B cell (primary cell): ENCODE measurements around the gene VSTM2B. TPM values are rescaled to one million over a fixed set of nuclear protein-coding genes. Genes with fewer than 3 reads are reported as not detected.

ENCODE experiments used
- ATAC-seq: fragments of 200-7000 bp; cut with Tn5 transposase; one replicate; pipeline ENCODE4 v1.10.0; 2021; ENCODE audit warnings: low read depth, mild to moderate bottlenecking, moderate number of reproducible peaks, moderate library complexity
- CTCF ChIA-PET: fragments of 350-600 bp; sonication (Branson Sonifier 250); formaldehyde crosslinking; loops from one replicate; lab custom pipeline; 2021; ENCODE audit warnings: antibody characterized with exemption, inconsistent platforms; lab: Charles Lee
- POLR2A ChIA-PET: fragments of 350-600 bp; sonication (Branson Sonifier 250); formaldehyde crosslinking; loops from one replicate; lab custom pipeline; 2021; ENCODE audit warnings: antibody characterized with exemption; lab: Charles Lee
- DNase-seq: peaks from one replicate; pipeline ENCODE4 v3.0.0; 2013
- H2AFZ ChIP-seq: 2 replicates; pipeline ENCODE4 v1.6.1; 2012; ENCODE audit warnings: mild to moderate bottlenecking, low read depth, low read length; ENCODE audit not compliant: insufficient read depth, poor library complexity, severe bottlenecking
- H3K27ac ChIP-seq, 2 donors: 1 replicate in 1 of 2; 2 replicates in 1 of 2; pipeline ENCODE4 v1.5.1; 2012 to 2013; ENCODE audit warnings: low read length in 2 of 2, mild to moderate bottlenecking in 2 of 2, moderate library complexity in 1 of 2
- H3K27me3 ChIP-seq, 4 experiments: fragments of 200-600 bp in 1 of 4; sonication (generic) in 1 of 4; replicated peaks in 1 of 4; 1 replicate in 2 of 4; 2 replicates in 2 of 4; pipeline versions ENCODE4 v1.6.1 to v1.7.0; 2013 to 2016; ENCODE audit warnings: low read length in 3 of 4, mild to moderate bottlenecking in 2 of 4, mixed read lengths in 1 of 4, moderate library complexity in 1 of 4; ENCODE audit not compliant: insufficient read depth in 4 of 4, control insufficient read depth in 3 of 4; ENCODE audit errors: control extremely low read depth in 1 of 4
- H3K36me3 ChIP-seq, 2 experiments: replicated peaks in 1 of 2; 1 replicate in 1 of 2; 2 replicates in 1 of 2; pipeline versions ENCODE4 v1.6.1 to v1.7.1; 2013; ENCODE audit warnings: low read length in 1 of 2; ENCODE audit not compliant: insufficient read depth in 2 of 2, control insufficient read depth in 1 of 2; ENCODE audit errors: control extremely low read depth in 1 of 2, extremely low read depth in 1 of 2
- H3K4me1 ChIP-seq, 2 donors: fragments of 200-600 bp in 1 of 2; sonication (generic) in 1 of 2; 1 replicate in 1 of 2; 2 replicates in 1 of 2; pipeline versions ENCODE4 v1.5.1 to v1.6.1; 2013 to 2017; ENCODE audit warnings: low read length in 2 of 2; ENCODE audit not compliant: control insufficient read depth in 2 of 2, insufficient read depth in 2 of 2
- H3K4me2 ChIP-seq: replicated peaks from 2 replicates; pipeline ENCODE3; 2012; ENCODE audit warnings: mild to moderate bottlenecking, low read depth, low read length; ENCODE audit not compliant: poor library complexity, severe bottlenecking
- H3K4me3 ChIP-seq, 5 experiments: fragments of 200-600 bp in 1 of 5; sonication (generic) in 1 of 5; 1 replicate in 3 of 5; 2 replicates in 2 of 5; pipeline versions ENCODE4 v1.5.1 to v1.7.0; 2011 to 2016; ENCODE audit warnings: low read length in 4 of 5, mild to moderate bottlenecking in 4 of 5, low read depth in 2 of 5, control low read depth in 1 of 5, moderate library complexity in 1 of 5; ENCODE audit not compliant: insufficient read depth in 1 of 5; ENCODE audit errors: control extremely low read depth in 1 of 5, extremely low read depth in 1 of 5
- H3K79me2 ChIP-seq: fragments of 200-600 bp; sonication (generic); one replicate; pipeline ENCODE4 v1.6.0; 2016; ENCODE audit warnings: low read length; ENCODE audit not compliant: control insufficient read depth, insufficient read depth
- H3K9ac ChIP-seq: fragments of 200-600 bp; sonication (generic); 2 replicates; pipeline ENCODE4 v1.6.1; 2017; ENCODE audit warnings: mild to moderate bottlenecking, low read length, moderate library complexity
- H3K9me3 ChIP-seq, 3 donors: one replicate each; pipeline versions ENCODE4 v1.6.1 to v1.7.1; 2013; ENCODE audit warnings: low read length in 2 of 3; ENCODE audit not compliant: control insufficient read depth in 2 of 3, insufficient read depth in 1 of 3; ENCODE audit errors: control extremely low read depth in 1 of 3
- H4K20me1 ChIP-seq: 2 replicates; pipeline ENCODE4 v1.6.0; 2012; ENCODE audit warnings: mild to moderate bottlenecking, low read length; ENCODE audit not compliant: insufficient read depth, control insufficient read depth, poor library complexity, severe bottlenecking
- H3K27ac Mint-ChIP-seq: one replicate; pipeline ENCODE4 v1.8.0; 2021; ENCODE audit warnings: mixed read lengths
- H3K27me3 Mint-ChIP-seq: one replicate; pipeline ENCODE4 v1.8.0; 2021; ENCODE audit warnings: mixed read lengths
- H3K4me1 Mint-ChIP-seq: one replicate; pipeline ENCODE4 v1.8.0; 2021; ENCODE audit warnings: mixed read lengths
- H3K4me3 Mint-ChIP-seq: one replicate; pipeline ENCODE4 v1.8.0; 2021; ENCODE audit warnings: mixed read lengths
- H3K9me3 Mint-ChIP-seq: one replicate; pipeline ENCODE4 v1.8.0; 2022; ENCODE audit warnings: mixed read lengths; ENCODE audit not compliant: insufficient read depth
- CTCF ChIP-seq: fragments of 200-600 bp; IDR thresholded peaks from one replicate; pipeline ENCODE4 v1.8.0; 2022; ENCODE audit warnings: antibody characterized with exemption, mild to moderate bottlenecking
- EZH2 ChIP-seq: IDR thresholded peaks from 2 replicates; pipeline ENCODE4 v1.6.1; 2012; ENCODE audit warnings: borderline replicate concordance, low read depth, mild to moderate bottlenecking, moderate library complexity, low read length; ENCODE audit not compliant: insufficient read depth, poor library complexity, severe bottlenecking
- WGBS: methylation state at CpG from one replicate; pipeline ENCODE4 v1.1.5; 2013; ENCODE audit warnings: missing lambda C conversion rate; ENCODE audit not compliant: insufficient coverage; 5-methylcytosine and 5-hydroxymethylcytosine counted together
- intact Hi-C: fragments of 100-400 bp; cut with micrococcal nuclease; formaldehyde crosslinking; loops from one replicate; pipeline ENCODE4 v1.10.0; 2022
- polyA minus RNA-seq: library from RNA; depleted of rRNA, polyadenylated mRNA; stranded (reverse); fragments of >200 nt; gene quantifications from 2 replicates; pipeline ENCODE4 v1.2.3, GENCODE V29; 2012
- polyA plus RNA-seq: library from polyadenylated mRNA; depleted of rRNA; stranded (reverse); fragments of >200 nt; gene quantifications from 2 replicates; pipeline ENCODE4 v1.2.3, GENCODE V29; 2012
- total RNA-seq, 2 donors: library from RNA; stranded (reverse); fragments of 120-200 nt in 1 of 2; gene quantifications; 1 replicate in 1 of 2; 2 replicates in 1 of 2; pipeline versions ENCODE4 v1.2.3 to v1.2.4, GENCODE V29; 2013 to 2022

VSTM2B gene
- total RNA-seq: not detected in 2 replicates
- not detected for total RNA-seq (2013)
- not detected in 2 replicates for polyA plus RNA-seq
- polyA minus RNA-seq: not detected in 2 replicates

GRCh38 chr19:29525901-29526729 lies at the start of gene VSTM2B:
VSTM2B (plus strand) TSS chr19:29525994; CDS start chr19:29526584, 590 bp downstream.
- ChIA-PET CTCF (no interaction called here), POLR2A (no interaction called here)
- no peak within 1 kb of the TSS for H3K4me3 ChIP-seq
- H3K79me2 ChIP-seq: no peaks in the 10 kb centered on the region
- DNase-seq (no peak), ATAC-seq (no peak)
- peaks cover 0 to 55% (median 14%) of the 10 kb centered on the region in 4 experiments for H3K27me3 ChIP-seq
- no peaks in the 10 kb centered on the region for H4K20me1 ChIP-seq
- no peak within 1 kb of the TSS for H2AFZ ChIP-seq
- no peak within 1 kb of the TSS for H3K27ac ChIP-seq
- peak within 1 kb of the TSS; percentile 66 for H3K4me3 Mint-ChIP-seq
- no peaks in the 10 kb centered on the region for H3K36me3 ChIP-seq
- 5% methylated on average over 97 of the region's 104 CpGs for WGBS
- no peak within 1 kb of the TSS for H3K27ac Mint-ChIP-seq
- peaks cover 19 to 27% of the 10 kb centered on the region in 2 donors for H3K4me1 ChIP-seq
- TF ChIP-seq CTCF (no peak), EZH2 (no peak)
- H3K4me2 ChIP-seq: peak within 1 kb of the TSS; percentile 55
- no peak within 1 kb of the TSS for H3K9ac ChIP-seq
- intact Hi-C loops: no loop called here
- H3K9me3 Mint-ChIP-seq: peaks cover 4% of the 10 kb centered on the region
- peaks cover 0 to 25% (median 0%) of the 10 kb centered on the region in 3 donors for H3K9me3 ChIP-seq
- peaks cover 18% of the 10 kb centered on the region for H3K4me1 Mint-ChIP-seq
- peaks cover 47% of the 10 kb centered on the region for H3K27me3 Mint-ChIP-seq

- Mint-ChIP-seq H3K27ac (no peak overlapping the region), H3K4me3 (no peak overlapping the region), H3K27me3 (no peaks in the 10 kb centered on the region), H3K4me1 (no peaks in the 10 kb centered on the region), H3K9me3 (peaks cover 9% of the 10 kb centered on the region)
- Histone ChIP-seq H3K27ac (no peak overlapping the region), H3K79me2 (no peaks in the 10 kb centered on the region), H3K4me1 (no peaks in the 10 kb centered on the region), H3K4me3 (no peak overlapping the region), H2AFZ (no peak overlapping the region), H3K36me3 (no peaks in the 10 kb centered on the region), H3K27me3 (peaks cover 0 to 3% (median 0%) of the 10 kb centered on the region in 4 experiments), H3K4me2 (no peak overlapping the region), H3K9ac (no peak overlapping the region), H3K9me3 (peaks cover 0 to 33% (median 14%) of the 10 kb centered on the region in 3 donors), H4K20me1 (no peaks in the 10 kb centered on the region)
- no peak for TF ChIP-seq EZH2
- no peak for TF ChIP-seq CTCF
- ChIA-PET CTCF (no interaction called here), POLR2A (no interaction called here)
- intact Hi-C loops: no loop called here
- DNase-seq (no peak), ATAC-seq (no peak)
- 92% methylated on average over 1 of the region's 4 CpGs for WGBS
Observed at GRCh38 chr19:29476528-29476927, 49.3 kb upstream of the VSTM2B start.
